GM19438 (cell line): ENCODE data around the gene EPHB3.

Source experiments
- ATAC-seq: cut with Tn5 transposase; IDR thresholded peaks from one replicate; pipeline ENCODE4 v1.9.1; 2021; ENCODE audit warnings: low read depth; ENCODE audit not compliant: unreplicated experiment

Gene EPHB3

GRCh38 chr3:184543256-184543655 is 18.3 kb upstream of the EPHB3 start:
- ATAC-seq, result no peak

- ATAC-seq, result no peak
Measured at GRCh38 chr3:184543843-184544512, 17.6 kb upstream of the EPHB3 start.

GRCh38 chr3:184544513-184544861 is 17.1 kb upstream of the EPHB3 start:
- no peak for ATAC-seq

- no peak for ATAC-seq
Measured at GRCh38 chr3:184545769-184546168, 15.8 kb upstream of the EPHB3 start.

GRCh38 chr3:184546252-184546651 is 15.3 kb upstream of the EPHB3 start:
- no peak for ATAC-seq

GRCh38 chr3:184549796-184550577 is 11.6 kb upstream of the EPHB3 start:
- no peak for ATAC-seq

- ATAC-seq, result no peak
Measured at GRCh38 chr3:184551103-184551502, 10.5 kb upstream of the EPHB3 start.

GRCh38 chr3:184551614-184552256 is 9.8 kb upstream of the EPHB3 start:
- ATAC-seq, result no peak

GRCh38 chr3:184552296-184552695 is 9.3 kb upstream of the EPHB3 start:
- no peak for ATAC-seq

- no peak for ATAC-seq
Measured at GRCh38 chr3:184552863-184553262, 8.7 kb upstream of the EPHB3 start.

- ATAC-seq, result no peak
Measured at GRCh38 chr3:184553385-184553784, 8.2 kb upstream of the EPHB3 start.

GRCh38 chr3:184554461-184554860 is 7.1 kb upstream of the EPHB3 start:
- no peak for ATAC-seq

- ATAC-seq, result no peak
Measured at GRCh38 chr3:184556582-184557347, 4.8 kb upstream of the EPHB3 start.

GRCh38 chr3:184557348-184557950 is 4.1 kb upstream of the EPHB3 start:
- no peak for ATAC-seq

- no peak for ATAC-seq
Measured at GRCh38 chr3:184558726-184559125, 2.9 kb upstream of the EPHB3 start.

GRCh38 chr3:184559336-184559735 is 2.2 kb upstream of the EPHB3 start:
- no peak for ATAC-seq

GRCh38 chr3:184560531-184560930 is 1.1 kb upstream of the EPHB3 start:
- no peak for ATAC-seq

- no peak for ATAC-seq
Measured at GRCh38 chr3:184561913-184562877, 610 bp downstream of the EPHB3 start.

- no peak for ATAC-seq
Measured at GRCh38 chr3:184562878-184563560, 1.4 kb downstream of the EPHB3 start.
